M059J (cell line): Measurements from ENCODE around the gene ATG3. TPM values are rescaled to one million over a fixed set of nuclear protein-coding genes. Genes with fewer than 3 reads are reported as not detected.
A peak's percentile ranks its signal among the peaks of the same experiment; 100 is the strongest.
"Not testable (repeated sequence)": the region's sequence is repeated elsewhere in the genome, so short reads cannot be mapped to it uniquely, and the experiment has no call there.

Experiments
- DNase-seq: peaks from one replicate; pipeline ENCODE4 v3.0.0-alpha.2; 2012; ENCODE audit warnings: low read depth
- total RNA-seq: library from RNA; depleted of rRNA; stranded (reverse); fragments of >200 nt; shearing (Covaris generic); gene quantifications from 2 replicates; pipeline ENCODE4 v1.2.3, GENCODE V29; 2014; rRNA removed

Gene ATG3
- total RNA-seq, 1 experiment from 2014 or later = 145 TPM

DNA sequence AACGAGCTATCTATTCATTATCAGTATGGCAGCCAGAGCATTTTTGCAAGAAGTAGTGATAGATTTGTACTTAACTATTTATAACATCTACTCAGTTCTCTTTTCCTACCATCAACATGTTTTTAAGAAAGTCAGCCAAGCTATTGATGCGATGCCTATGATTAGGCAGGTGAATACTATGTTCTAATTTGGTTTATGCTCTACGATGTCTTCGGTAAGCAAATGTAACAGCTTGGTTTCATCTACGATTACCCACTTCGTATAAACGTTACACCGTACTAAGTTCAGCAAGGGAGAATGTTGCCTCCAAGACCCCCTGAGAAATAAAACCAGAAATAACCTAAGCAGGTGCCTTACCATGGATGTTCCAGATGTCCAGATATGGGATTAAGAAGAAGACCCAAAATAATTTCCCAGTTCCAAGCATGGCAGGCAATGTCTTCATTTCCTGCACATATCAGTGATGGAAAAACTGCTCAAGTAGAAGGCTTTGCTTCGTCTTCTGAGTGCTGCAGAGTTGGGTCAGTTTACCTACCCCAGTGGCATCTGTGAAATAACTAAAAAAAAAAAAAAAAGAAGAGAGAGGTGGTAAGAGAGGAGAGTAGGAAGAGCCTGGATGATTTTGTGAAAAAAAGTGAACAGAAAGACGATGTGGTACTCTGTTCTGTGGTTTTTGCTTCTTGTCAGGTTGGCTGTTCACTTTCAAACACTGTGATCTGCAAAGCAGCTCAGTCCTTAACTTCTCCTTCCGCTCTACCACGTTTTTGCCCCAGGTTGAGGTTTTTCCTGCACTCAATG is 62.6 kb downstream of the ATG3 start, which contains the start of gene BTLA:
TSS of gene BTLA (minus strand) at position 559 of the 798 bp plus-strand sequence. CDS start at position 445, 114 bp downstream.
- no peak for DNase-seq

DNA sequence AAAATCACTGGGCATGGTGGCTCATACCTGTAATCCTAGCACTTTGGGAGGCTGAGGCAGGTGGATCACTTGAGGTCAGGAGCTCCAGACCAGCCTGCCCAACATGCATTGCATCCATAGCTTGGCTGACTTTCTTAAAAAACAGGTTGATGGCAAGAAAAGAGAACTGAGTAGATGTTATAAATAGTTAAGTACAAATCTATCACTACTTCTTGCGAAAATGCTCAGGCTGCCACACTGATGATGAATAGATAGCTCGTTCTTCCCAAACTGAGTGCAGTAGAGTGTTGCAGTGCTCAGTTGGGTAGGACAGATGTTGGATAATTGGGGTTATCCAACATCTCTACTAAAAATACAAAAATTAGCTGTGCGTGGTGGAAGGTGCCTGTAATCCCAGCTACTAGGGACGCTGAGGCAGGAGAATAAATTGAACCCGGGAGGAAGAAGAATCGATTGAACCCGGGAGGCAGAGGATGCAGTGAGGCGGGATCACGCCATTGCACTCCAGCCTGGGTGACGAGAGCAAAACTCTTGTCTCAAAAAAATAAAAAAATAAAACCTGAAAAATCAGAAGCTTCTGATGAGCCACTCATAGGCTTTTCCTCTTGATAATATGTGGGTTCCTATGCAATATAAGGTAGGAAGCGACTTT is 63.7 kb downstream of the ATG3 start:
- no peak for DNase-seq

DNA sequence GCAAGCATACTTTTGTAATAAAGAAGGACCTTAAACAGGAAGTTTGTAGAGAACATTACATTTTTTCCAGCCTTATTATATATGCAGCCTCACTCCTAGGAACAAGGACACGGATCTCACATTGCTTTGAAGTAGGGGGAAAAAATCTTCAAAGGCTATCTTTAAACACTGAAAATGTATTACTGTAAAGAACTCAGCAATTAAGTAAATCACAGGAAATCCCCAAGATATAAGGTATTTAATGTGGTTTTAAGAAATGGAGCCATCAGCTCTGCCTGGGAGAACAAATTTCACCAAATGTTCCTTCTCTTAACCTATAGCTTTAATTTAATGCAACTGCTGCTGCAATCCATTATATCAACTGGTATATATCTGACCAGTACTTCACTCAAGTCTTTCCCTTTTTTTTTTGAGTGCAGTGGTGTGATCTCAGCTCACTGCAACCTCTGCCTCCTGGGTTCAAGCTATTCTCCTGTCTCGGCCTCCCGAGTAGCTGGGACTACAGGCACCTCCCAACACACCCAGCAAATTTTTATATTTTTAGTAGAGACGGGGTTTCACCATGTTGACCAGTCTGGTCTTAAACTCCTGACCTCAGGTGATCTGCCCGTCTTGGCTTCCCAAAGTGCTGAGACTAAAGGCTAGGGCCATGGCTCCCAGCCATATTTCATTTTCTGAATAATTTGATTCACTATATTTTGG is 65.2 kb downstream of the ATG3 start:
- no peak for DNase-seq

DNA sequence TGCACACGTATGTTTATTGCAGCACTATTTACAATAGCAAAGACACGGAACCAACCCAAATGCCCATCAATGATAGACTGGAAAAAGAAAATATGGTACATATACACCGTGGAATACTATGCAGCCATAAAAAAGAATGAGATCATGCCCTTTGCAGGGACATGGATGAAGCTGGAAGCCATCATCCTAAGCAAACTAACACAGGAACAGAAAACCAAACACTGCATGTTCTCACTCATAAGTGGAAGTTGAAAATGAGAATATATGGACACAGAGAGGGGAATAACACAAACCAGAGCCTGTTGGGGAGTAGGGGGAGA is 67.4 kb downstream of the ATG3 start:
- DNase-seq = not testable (repeated sequence)

DNA sequence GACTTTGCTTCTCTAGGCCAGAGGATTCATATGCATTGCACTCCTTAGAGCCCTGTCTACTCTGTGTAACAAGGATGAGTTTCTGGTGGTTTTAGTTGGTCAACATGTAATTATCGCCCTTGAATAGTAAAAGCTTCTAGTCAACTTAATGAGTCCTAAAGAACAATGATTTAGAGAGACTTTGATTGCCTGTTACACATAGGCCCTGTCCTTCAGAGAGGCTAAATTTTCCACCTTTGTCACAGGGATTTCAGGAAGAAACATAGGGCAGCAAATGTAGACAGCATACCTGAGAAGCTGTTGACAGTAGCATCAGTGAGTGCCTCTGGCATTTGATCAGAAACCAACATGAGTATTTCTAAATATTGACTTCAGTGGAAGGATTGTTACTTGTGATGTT is 69.6 kb downstream of the ATG3 start:
- no peak for DNase-seq

DNA sequence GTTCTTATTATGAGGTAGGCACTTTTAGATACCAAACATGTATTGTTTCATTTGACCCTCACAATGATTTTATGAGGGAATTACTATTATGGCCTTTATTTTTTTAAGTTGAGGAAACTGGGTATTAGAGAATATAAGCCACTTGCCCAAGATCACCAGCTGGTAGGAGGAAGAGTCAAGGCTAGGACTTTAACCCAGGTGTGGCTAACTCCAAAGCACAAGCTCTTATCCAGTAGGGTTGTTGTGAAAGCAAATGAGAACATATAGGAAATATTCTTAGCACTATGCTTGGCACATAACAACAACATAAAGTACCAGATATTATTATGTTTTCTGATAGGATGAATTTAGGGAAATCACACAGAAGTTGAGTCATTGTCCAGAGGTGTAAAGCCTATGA is 70.4 kb downstream of the ATG3 start:
- DNase-seq = no peak

DNA sequence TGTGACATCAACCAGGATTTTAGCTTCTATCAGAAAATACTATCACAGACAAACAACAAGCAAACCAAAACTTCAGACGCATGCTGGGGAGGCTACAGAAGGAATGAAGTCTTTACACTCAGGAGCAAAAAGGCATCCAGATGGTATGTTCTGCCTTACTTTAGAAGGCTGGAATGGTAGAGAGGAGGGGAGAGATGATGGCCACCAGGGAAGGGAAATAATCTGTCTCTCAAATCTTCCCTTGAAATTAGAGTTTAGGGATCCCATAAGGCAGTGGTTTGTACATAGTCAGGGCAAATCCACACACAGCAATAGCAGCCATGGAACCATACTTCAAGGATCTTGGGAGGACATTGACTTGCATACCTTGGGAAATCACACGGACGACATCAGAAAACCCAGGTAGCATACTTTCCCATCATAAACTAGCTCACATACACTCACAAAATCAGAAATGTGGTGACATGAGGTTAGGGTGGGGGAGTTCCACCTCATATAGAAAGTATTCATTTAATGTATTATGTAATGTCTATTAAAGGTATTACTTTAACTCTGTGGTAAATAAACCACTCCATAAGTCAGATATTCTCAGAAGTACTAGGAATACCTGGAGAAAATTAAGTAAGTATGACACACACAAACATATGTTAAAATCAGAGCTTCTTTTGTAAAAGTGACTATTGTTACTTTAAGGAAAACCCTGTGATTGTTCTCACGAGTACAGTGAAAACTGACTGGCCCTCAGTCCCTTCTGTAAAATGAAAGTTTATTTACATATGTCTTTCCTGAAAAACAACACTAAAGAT is 71.9 kb downstream of the ATG3 start:
- DNase-seq = no peak

DNA sequence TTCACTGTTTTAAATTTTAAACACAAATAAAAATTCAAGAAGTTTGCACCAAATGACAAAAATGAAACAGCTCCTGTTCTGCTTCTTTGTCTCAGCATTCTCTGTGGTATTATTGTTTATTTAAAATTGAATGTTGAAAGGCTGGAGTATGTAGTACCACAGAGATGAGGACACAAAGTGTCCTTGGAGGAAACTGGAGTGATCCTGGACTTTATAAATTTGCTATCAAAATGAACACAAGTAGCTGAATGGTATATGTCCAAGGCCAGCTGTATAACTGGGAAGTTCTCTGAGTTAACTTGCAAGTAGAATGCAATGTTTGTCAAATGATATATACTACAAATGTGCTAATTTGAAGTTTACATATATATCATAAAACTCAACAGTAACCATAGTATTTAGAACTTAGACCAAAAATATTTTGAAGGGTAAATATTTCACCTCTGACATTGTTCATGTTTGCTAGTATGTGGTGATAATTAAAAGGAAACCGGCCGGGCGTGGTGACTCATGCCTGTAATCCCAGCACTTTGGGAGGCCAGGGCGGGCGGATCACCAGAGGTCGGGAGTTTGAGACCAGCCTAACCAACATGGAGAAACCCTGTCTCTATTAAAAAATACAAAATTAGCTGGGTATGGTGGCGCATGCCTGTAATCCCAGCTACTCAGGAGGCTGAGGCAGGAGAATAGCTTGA is 74.8 kb downstream of the ATG3 start:
- peak; percentile 58 for DNase-seq

DNA sequence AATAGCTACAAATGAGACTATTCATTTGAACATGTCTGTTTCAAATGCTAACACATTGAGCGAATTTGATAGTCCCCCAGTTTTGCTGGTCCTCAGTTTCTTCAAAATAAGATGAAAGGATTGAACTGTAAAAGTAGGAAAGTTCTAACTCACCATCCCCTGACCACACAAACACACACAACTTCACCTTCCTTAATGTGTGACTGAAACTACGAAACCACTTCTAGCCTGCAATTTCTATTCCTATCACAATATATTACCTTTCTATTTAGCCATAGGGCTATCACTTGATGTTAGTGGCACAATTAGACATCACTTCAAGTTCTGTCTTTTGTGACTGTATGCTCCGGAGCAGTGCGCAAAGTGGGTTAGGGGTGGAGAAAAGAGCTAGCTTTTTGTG is 77.4 kb downstream of the ATG3 start:
- no peak for DNase-seq

DNA sequence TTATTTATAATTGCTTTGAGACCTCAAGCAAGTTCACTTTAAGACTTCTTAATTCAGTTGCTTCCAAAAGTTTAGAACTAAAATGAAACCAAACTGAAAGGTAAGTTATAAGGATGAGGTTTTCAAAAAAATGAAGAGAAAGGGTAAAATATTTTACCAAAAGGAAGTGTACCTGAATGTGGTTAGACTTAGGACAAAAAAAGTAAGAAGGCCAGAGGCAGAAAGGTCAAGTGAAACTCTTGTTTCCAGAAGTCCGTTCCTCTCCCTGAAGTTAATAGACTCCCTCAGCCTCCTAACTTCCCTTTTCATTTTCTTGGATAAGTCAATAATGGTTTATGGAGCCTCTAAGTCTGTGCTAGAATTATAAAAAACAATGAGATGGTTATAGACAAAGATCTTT is 79.1 kb downstream of the ATG3 start:
- no peak for DNase-seq

Other genes with a start within 250 kb of the ATG3 start
- 0.15 and 0.20 TPM in 2 replicates for gene CD200, start 228.8 kb downstream of the ATG3 start, total RNA-seq
- not detected in 2 replicates for gene BTLA, start 62.5 kb downstream of the ATG3 start, total RNA-seq
- 42.7 and 81.3 TPM in 2 replicates for gene SLC35A5, start 83 bp upstream of the ATG3 start, total RNA-seq
- gene CCDC80, start 79.2 kb upstream of the ATG3 start, total RNA-seq = 136 and 288 TPM in 2 replicates